Cardiac muscle cell (in vitro differentiated cells and primary cell): Measurements from ENCODE around the gene RNF149. TPM values are rescaled to one million over a fixed set of nuclear protein-coding genes. Genes with fewer than 3 reads are reported as not detected.
"Not testable (repeated sequence)": the region's sequence is repeated elsewhere in the genome, so short reads cannot be mapped to it uniquely, and the experiment has no call there.

Source experiments
- DNase-seq, 2 donors: peaks; one replicate each; pipeline versions ENCODE4 v3.0.0 to v3.0.0-alpha.2; 2010 to 2017; ENCODE audit warnings: low read depth in 1 of 2, low spot score in 1 of 2
- H3K27ac ChIP-seq: fragments of 200-600 bp; sonication (generic); 2 replicates; pipeline ENCODE4 v1.5.1; 2016
- H3K27me3 ChIP-seq: fragments of 200-600 bp; sonication (generic); 2 replicates; pipeline ENCODE4 v1.6.0; 2016; ENCODE audit warnings: control low read depth
- H3K36me3 ChIP-seq: fragments of 200-600 bp; sonication (generic); 2 replicates; pipeline ENCODE4 v1.5.1; 2016; ENCODE audit warnings: control low read depth
- H3K4me1 ChIP-seq: fragments of 200-600 bp; sonication (generic); 2 replicates; pipeline ENCODE4 v1.8.1; 2017; ENCODE audit warnings: low read depth, mild to moderate bottlenecking, mixed run types
- H3K4me3 ChIP-seq: fragments of 200-600 bp; sonication (generic); 2 replicates; pipeline ENCODE4 v1.5.1; 2016; ENCODE audit warnings: mild to moderate bottlenecking
- H3K9me3 ChIP-seq: fragments of 200-600 bp; sonication (generic); 2 replicates; pipeline ENCODE4 v1.5.1; 2017; ENCODE audit warnings: low read depth, mild to moderate bottlenecking, control low read depth
- CTCF ChIP-seq: IDR thresholded peaks from 2 replicates; pipeline ENCODE4 v1.5.1; 2012; ENCODE audit warnings: low read depth, mild to moderate bottlenecking, low read length
- polyA plus RNA-seq: library from polyadenylated mRNA; unstranded; fragments of >200 nt; fragmentation: Nextera tagmentation; extraction: Ambion mirVana; gene quantifications from 2 replicates; pipeline ENCODE4 v1.2.1, GENCODE V29; 2016
- total RNA-seq: library from RNA; depleted of rRNA; stranded (reverse); fragments of >200 nt; gene quantifications from 2 replicates; pipeline ENCODE4 v1.2.3, GENCODE V29; 2016

RNF149 gene
- total and polyA plus RNA-seq, 2 experiments from 2014 or later, result 44.4 to 69.9 TPM

GRCh38 chr2:101249826-101250225 lies 58.7 kb downstream of the RNF149 start:
- H3K36me3 ChIP-seq, result no peaks in the 10 kb centered on the region
- no peak overlapping the region for H3K27ac ChIP-seq
- peaks cover 10% of the 10 kb centered on the region for H3K4me1 ChIP-seq
- H3K27me3 ChIP-seq, result no peaks in the 10 kb centered on the region
- no peak for DNase-seq
- no peak for TF ChIP-seq CTCF
- H3K9me3 ChIP-seq, result no peaks in the 10 kb centered on the region
- H3K4me3 ChIP-seq, result no peak overlapping the region

- not testable (repeated sequence) for DNase-seq, H3K4me1 ChIP-seq, H3K9me3 ChIP-seq, H3K27me3 ChIP-seq, H3K36me3 ChIP-seq, H3K27ac ChIP-seq, H3K4me3 ChIP-seq
These were observed 59.7 kb downstream of the RNF149 start for GRCh38 chr2:101248756-101249155.

GRCh38 chr2:101245468-101245867 lies 63.0 kb downstream of the RNF149 start:
- not testable (repeated sequence) for H3K27me3 ChIP-seq, H3K4me1 ChIP-seq, H3K36me3 ChIP-seq

GRCh38 chr2:101244899-101245298 lies 63.6 kb downstream of the RNF149 start:
- H3K9me3 ChIP-seq, H3K27me3 ChIP-seq, H3K4me3 ChIP-seq, DNase-seq, H3K36me3 ChIP-seq, H3K27ac ChIP-seq, H3K4me1 ChIP-seq: not testable (repeated sequence)

More at GRCh38 chr2:101245468-101245867, 63.0 kb downstream of the RNF149 start:
- not testable (repeated sequence) for DNase-seq, H3K27ac ChIP-seq, H3K9me3 ChIP-seq, H3K4me3 ChIP-seq

GRCh38 chr2:101244373-101244772 lies 64.1 kb downstream of the RNF149 start:
- H3K27me3 ChIP-seq, H3K36me3 ChIP-seq, H3K4me1 ChIP-seq, H3K27ac ChIP-seq, DNase-seq, H3K9me3 ChIP-seq, H3K4me3 ChIP-seq: not testable (repeated sequence)

- TF ChIP-seq CTCF, result no peak
- peaks cover 19% of the 10 kb centered on the region for H3K4me1 ChIP-seq
These were observed 67.3 kb downstream of the RNF149 start for GRCh38 chr2:101241158-101241557.

GRCh38 chr2:101240694-101241093 lies 67.8 kb downstream of the RNF149 start:
- not testable (repeated sequence) for H3K9me3 ChIP-seq, H3K27me3 ChIP-seq, H3K4me3 ChIP-seq, H3K36me3 ChIP-seq
- DNase-seq, result peak; percentile 29 to 31
- Histone ChIP-seq H3K4me1 (peaks cover 19% of the 10 kb centered on the region), H3K27ac (peak overlapping the region; percentile 99)
- peak; percentile 59 for TF ChIP-seq CTCF

More at GRCh38 chr2:101241158-101241557, 67.3 kb downstream of the RNF149 start:
- Histone ChIP-seq H3K4me3 (no peak overlapping the region), H3K9me3 (no peaks in the 10 kb centered on the region), H3K27me3 (no peaks in the 10 kb centered on the region), H3K27ac (peak overlapping the region; percentile 35), H3K36me3 (no peaks in the 10 kb centered on the region)
- no peak for DNase-seq

- H3K27me3 ChIP-seq, H3K9me3 ChIP-seq: not testable (repeated sequence)
These were observed 68.8 kb downstream of the RNF149 start for GRCh38 chr2:101239760-101240118.

More at GRCh38 chr2:101239760-101240118, 68.8 kb downstream of the RNF149 start:
- Histone ChIP-seq H3K4me1 (peaks cover 19% of the 10 kb centered on the region), H3K27ac (peak overlapping the region; percentile 99)
- H3K36me3 ChIP-seq, H3K4me3 ChIP-seq, DNase-seq: not testable (repeated sequence)
